CD14-positive monocyte (primary cell): ENCODE results near the gene EPHA4. TPM values are rescaled to one million over a fixed set of nuclear protein-coding genes. Genes with fewer than 3 reads are reported as not detected.
A peak's percentile ranks its signal among the peaks of the same experiment; 100 is the strongest.

Source experiments
- DNase-seq, 3 donors: peaks; one replicate each; pipeline ENCODE4 v3.0.0-alpha.2; 2011 to 2022
- H2AFZ ChIP-seq: 2 replicates; pipeline ENCODE4 v1.6.0; 2012; ENCODE audit warnings: mild to moderate bottlenecking, low read depth, low read length, inconsistent platforms; ENCODE audit not compliant: insufficient read depth, poor library complexity, severe bottlenecking
- H3K27ac ChIP-seq, 2 donors: 1 replicate in 1 of 2; 2 replicates in 1 of 2; pipeline ENCODE4 v1.5.1; 2012 to 2013; ENCODE audit warnings: low read length in 2 of 2, control low read depth in 1 of 2, inconsistent platforms in 1 of 2, low read depth in 1 of 2, mild to moderate bottlenecking in 1 of 2
- H3K27me3 ChIP-seq, 2 donors: one replicate each; pipeline versions ENCODE4 v1.6.0 to v1.6.1; 2011 to 2013; ENCODE audit warnings: low read length in 2 of 2; ENCODE audit not compliant: control insufficient read depth in 2 of 2, insufficient read depth in 2 of 2
- H3K36me3 ChIP-seq, 2 donors: replicated peaks in 1 of 2; 1 replicate in 1 of 2; 2 replicates in 1 of 2; pipeline versions ENCODE4 v1.5.1 to v1.6.1; 2012 to 2013; ENCODE audit warnings: low read length in 2 of 2, control low read depth in 1 of 2, inconsistent platforms in 1 of 2, mild to moderate bottlenecking in 1 of 2; ENCODE audit not compliant: insufficient read depth in 2 of 2, control insufficient read depth in 1 of 2
- H3K4me1 ChIP-seq, 2 donors: 1 replicate in 1 of 2; 2 replicates in 1 of 2; pipeline versions ENCODE4 v1.5.1 to v1.6.1; 2012 to 2013; ENCODE audit warnings: low read length in 2 of 2, control low read depth in 1 of 2, inconsistent platforms in 1 of 2, mild to moderate bottlenecking in 1 of 2, moderate library complexity in 1 of 2; ENCODE audit not compliant: insufficient read depth in 2 of 2, control insufficient read depth in 1 of 2
- H3K4me2 ChIP-seq: replicated peaks from 2 replicates; pipeline ENCODE3; 2012; ENCODE audit warnings: low read length, moderate library complexity, mild to moderate bottlenecking; ENCODE audit not compliant: poor library complexity, severe bottlenecking; ENCODE audit errors: extremely low read depth
- H3K4me3 ChIP-seq, 3 experiments: fragments of 200-600 bp in 1 of 3; sonication (generic) in 1 of 3; replicated peaks in 1 of 3; 1 replicate in 2 of 3; 2 replicates in 1 of 3; pipeline ENCODE4 v1.5.1; 2011 to 2013; ENCODE audit warnings: low read length in 3 of 3, mild to moderate bottlenecking in 3 of 3, control low read depth in 2 of 3, low read depth in 2 of 3, inconsistent platforms in 1 of 3, moderate library complexity in 1 of 3
- H3K79me2 ChIP-seq: 2 replicates; pipeline ENCODE4 v1.6.0; 2012; ENCODE audit warnings: mild to moderate bottlenecking, control low read depth, inconsistent platforms, low read length, moderate library complexity; ENCODE audit not compliant: insufficient read depth
- H3K9ac ChIP-seq: 2 replicates; pipeline ENCODE4 v1.6.0; 2017; ENCODE audit warnings: low read length, mild to moderate bottlenecking; ENCODE audit not compliant: insufficient read depth, poor library complexity, severe bottlenecking
- H3K9me3 ChIP-seq, 2 donors: replicated peaks in 1 of 2; 1 replicate in 1 of 2; 2 replicates in 1 of 2; pipeline versions ENCODE4 v1.5.1 to v1.6.1; 2012 to 2013; ENCODE audit warnings: low read length in 2 of 2, control low read depth in 1 of 2; ENCODE audit not compliant: control insufficient read depth in 1 of 2, insufficient read depth in 1 of 2
- H4K20me1 ChIP-seq: 2 replicates; pipeline ENCODE4 v1.6.0; 2012; ENCODE audit warnings: mild to moderate bottlenecking, low read length, control low read depth, moderate library complexity; ENCODE audit not compliant: insufficient read depth
- H3K27ac Mint-ChIP-seq, 7 donors: one replicate each; pipeline ENCODE4 v1.8.0; 2020; ENCODE audit warnings: mild to moderate bottlenecking in 7 of 7, mixed read lengths in 7 of 7, moderate library complexity in 6 of 7, inconsistent platforms in 2 of 7
- H3K27me3 Mint-ChIP-seq, 3 donors: one replicate each; pipeline ENCODE4 v1.8.0; 2021 to 2022; ENCODE audit warnings: low read depth in 3 of 3, mild to moderate bottlenecking in 3 of 3, mixed read lengths in 3 of 3, moderate library complexity in 3 of 3, inconsistent platforms in 1 of 3
- H3K36me3 Mint-ChIP-seq, 2 donors: one replicate each; pipeline ENCODE4 v1.8.0; 2020; ENCODE audit warnings: mixed read lengths in 2 of 2, inconsistent platforms in 1 of 2, mild to moderate bottlenecking in 1 of 2
- H3K4me1 Mint-ChIP-seq: one replicate; pipeline ENCODE4 v1.8.0; 2020; ENCODE audit warnings: mild to moderate bottlenecking, mixed read lengths
- H3K4me3 Mint-ChIP-seq, 2 donors: one replicate each; pipeline ENCODE4 v1.8.0; 2020; ENCODE audit warnings: mild to moderate bottlenecking in 2 of 2, mixed read lengths in 2 of 2, moderate library complexity in 1 of 2
- H3K9me3 Mint-ChIP-seq, 7 donors: one replicate each; pipeline ENCODE4 v1.8.0; 2020 to 2022; ENCODE audit warnings: mixed read lengths in 7 of 7, mild to moderate bottlenecking in 6 of 7, moderate library complexity in 6 of 7, inconsistent platforms in 2 of 7
- CTCF ChIP-seq: fragments of 200-600 bp; IDR thresholded peaks from one replicate; pipeline ENCODE4 v1.8.0; 2022; ENCODE audit warnings: antibody characterized with exemption, mild to moderate bottlenecking
- WGBS: methylation state at CpG from one replicate; pipeline ENCODE4 v1.1.5; 2013; ENCODE audit warnings: missing lambda C conversion rate; ENCODE audit not compliant: insufficient coverage; 5-methylcytosine and 5-hydroxymethylcytosine counted together
- intact Hi-C, 2 donors: fragments of 100-400 bp; cut with micrococcal nuclease; formaldehyde crosslinking; loops; one replicate each; pipeline versions ENCODE4 v1.15.0 to v1.15.1; 2023
- polyA plus RNA-seq, 3 donors: library from polyadenylated mRNA; depleted of rRNA in 1 of 3; unstranded in 2 of 3; stranded (reverse) in 1 of 3; fragments of 300-500 nt in 2 of 3; fragments of >200 nt in 1 of 3; fragmentation: Illumina TruSeq in 2 of 3; gene quantifications; 1 replicate in 2 of 3; 2 replicates in 1 of 3; pipeline ENCODE4 v1.2.3, GENCODE V29; 2012 to 2021

EPHA4 gene
- polyA plus RNA-seq, 3 donors, result 0.15 to 0.31 TPM; not detected in 1

- Mint-ChIP-seq H3K36me3 (peaks cover 10 to 25% of the 10 kb centered on the region in 2 donors), H3K4me3 (peak overlapping the region; percentile 71 to 95), H3K27me3 (peaks cover 66 to 79% (median 67%) of the 10 kb centered on the region in 3 donors), H3K27ac (peak overlapping the region in 1 of 7 donors; percentile 38), H3K9me3 (peaks cover 0 to 31% (median 20%) of the 10 kb centered on the region in 7 donors), H3K4me1 (peaks cover 36% of the 10 kb centered on the region)
- H3K4me3 ChIP-seq, result peak overlapping the region; percentile 21 to 82 (median 32)
- no peaks in the 10 kb centered on the region for H4K20me1 ChIP-seq
- intact Hi-C loops, result loop anchor here (2.0 to 5.0 kb wide), 2 partner anchors 887 to 1836 kb away; no protein-coding TSS in a partner anchor
- peak overlapping the region; percentile 89 for H2AFZ ChIP-seq
- H3K79me2 ChIP-seq, result no peaks in the 10 kb centered on the region
- no peaks in the 10 kb centered on the region for H3K36me3 ChIP-seq
- peak overlapping the region; percentile 40 for H3K9ac ChIP-seq
- H3K4me1 ChIP-seq, result peaks cover 33 to 39% of the 10 kb centered on the region in 2 donors
- H3K4me2 ChIP-seq, result peak overlapping the region; percentile 97
- H3K9me3 ChIP-seq, result peaks cover 0 to 29% of the 10 kb centered on the region in 2 donors
- peak; percentile 95 for TF ChIP-seq CTCF
- under 1% methylated on average over 63 of the region's 63 CpGs for WGBS
- peak; percentile 40 to 68 (median 52) for DNase-seq
- H3K27me3 ChIP-seq, result peaks cover 51 to 76% of the 10 kb centered on the region in 2 donors
- H3K27ac ChIP-seq, result no peak overlapping the region
Measured at GRCh38 chr2:221573430-221574230, 1.5 kb upstream of the EPHA4 start.

GRCh38 chr2:221572821-221573429 lies 821 bp upstream of the EPHA4 start:
- 0% methylated on average over 41 of the region's 42 CpGs for WGBS
- Mint-ChIP-seq H3K4me3 (peak overlapping the region; percentile 83 to 95), H3K27me3 (peaks cover 73 to 82% (median 73%) of the 10 kb centered on the region in 3 donors), H3K27ac (peak overlapping the region in 1 of 7 donors; percentile 66), H3K4me1 (peaks cover 36% of the 10 kb centered on the region), H3K36me3 (peaks cover 10 to 25% of the 10 kb centered on the region in 2 donors), H3K9me3 (peaks cover 0 to 31% (median 20%) of the 10 kb centered on the region in 7 donors)
- Histone ChIP-seq H4K20me1 (no peaks in the 10 kb centered on the region), H3K36me3 (no peaks in the 10 kb centered on the region), H3K79me2 (no peaks in the 10 kb centered on the region), H3K4me1 (peaks cover 33 to 39% of the 10 kb centered on the region in 2 donors), H3K4me3 (peak overlapping the region; percentile 21 to 82 (median 32)), H3K4me2 (peak overlapping the region; percentile 97), H3K9me3 (peaks cover 0 to 29% of the 10 kb centered on the region in 2 donors), H3K27me3 (peaks cover 58 to 83% of the 10 kb centered on the region in 2 donors), H3K9ac (peak overlapping the region; percentile 40), H3K27ac (no peak overlapping the region), H2AFZ (peak overlapping the region; percentile 89)
- intact Hi-C loops, result loop anchor here (2.0 to 5.0 kb wide), 2 partner anchors 886 to 1836 kb away; no protein-coding TSS in a partner anchor
- DNase-seq, result peak in 2 of 3 donors; percentile 2 to 25
- TF ChIP-seq CTCF, result no peak
